ENCODE measurements around the gene JADE1.

JADE1 gene

DNA sequence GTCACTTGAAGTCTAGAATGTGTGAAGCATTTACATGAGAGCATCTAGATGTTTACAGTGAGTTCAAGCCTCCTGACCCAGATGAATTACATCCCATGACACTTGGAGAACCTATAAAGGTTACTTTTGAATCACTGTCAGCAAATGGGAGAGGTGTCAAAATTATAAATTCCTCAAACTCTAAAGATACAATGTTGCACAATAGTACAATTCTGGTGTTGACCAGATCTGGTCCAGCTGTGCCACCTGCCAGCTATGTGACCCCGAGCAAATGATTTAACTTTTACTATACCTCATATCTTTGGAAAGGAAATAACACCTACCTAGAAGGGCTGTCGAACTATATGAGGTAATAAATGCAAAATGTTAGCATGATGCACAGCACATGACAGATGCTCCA is 69.8 kb downstream of the JADE1 start:
- no peak for DNase-seq

DNA sequence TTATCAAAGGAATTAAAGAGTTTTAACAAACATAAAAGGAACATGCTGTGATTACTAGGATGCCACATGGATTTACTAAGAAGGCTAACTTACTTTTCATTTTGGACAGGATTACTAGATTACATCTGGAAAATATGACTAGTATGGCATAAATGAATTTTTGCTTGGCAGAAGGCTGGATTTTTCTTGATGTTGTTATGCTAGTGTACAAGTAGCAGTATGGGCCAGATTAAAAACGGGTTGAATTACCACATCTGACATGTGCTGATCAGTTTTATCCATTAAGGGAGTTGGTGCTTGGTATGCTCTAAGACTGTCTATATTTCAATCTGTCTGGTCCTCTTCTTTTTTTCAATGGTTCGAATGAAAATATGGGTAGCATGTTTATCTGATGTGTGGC is 70.5 kb downstream of the JADE1 start:
- no peak for DNase-seq

DNA sequence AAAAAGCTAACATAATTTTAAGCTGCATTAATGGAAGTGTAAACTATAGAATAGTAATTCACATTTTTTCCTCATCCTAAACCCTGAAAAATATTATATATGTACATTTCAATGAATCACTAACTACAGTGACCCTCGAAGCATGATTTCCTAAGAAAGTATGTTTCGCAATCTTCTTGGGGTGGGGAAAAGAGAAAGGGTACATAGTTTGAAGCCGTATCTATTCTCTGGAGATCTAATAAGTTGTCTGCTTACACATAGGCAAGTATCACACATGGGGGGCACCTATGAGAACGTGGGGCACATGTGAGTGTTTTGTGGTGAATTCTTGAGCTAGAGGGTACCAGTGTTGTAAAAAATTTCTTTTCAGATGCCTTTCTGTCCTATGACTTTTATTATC is 71.2 kb downstream of the JADE1 start:
- no peak for DNase-seq

DNA sequence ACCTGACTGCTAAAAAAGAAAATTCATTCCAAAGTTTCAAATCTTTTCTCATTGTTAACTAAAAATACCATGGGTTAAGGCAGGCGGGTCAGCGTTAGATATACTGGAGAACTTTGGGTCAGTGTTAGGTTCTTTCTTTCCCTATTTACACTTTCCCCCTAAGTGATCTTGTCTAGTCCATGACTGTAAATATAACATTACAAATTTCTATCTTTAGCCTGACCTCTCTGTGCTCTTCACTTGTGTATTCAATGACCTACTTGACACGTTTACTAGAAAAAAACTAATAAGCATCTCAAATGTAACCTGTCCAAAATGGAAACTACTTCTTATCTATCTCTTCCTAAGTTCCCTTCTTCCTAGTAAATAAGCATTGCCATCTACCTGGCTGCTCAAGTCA is 95.3 kb downstream of the JADE1 start:
- no peak for DNase-seq

DNA sequence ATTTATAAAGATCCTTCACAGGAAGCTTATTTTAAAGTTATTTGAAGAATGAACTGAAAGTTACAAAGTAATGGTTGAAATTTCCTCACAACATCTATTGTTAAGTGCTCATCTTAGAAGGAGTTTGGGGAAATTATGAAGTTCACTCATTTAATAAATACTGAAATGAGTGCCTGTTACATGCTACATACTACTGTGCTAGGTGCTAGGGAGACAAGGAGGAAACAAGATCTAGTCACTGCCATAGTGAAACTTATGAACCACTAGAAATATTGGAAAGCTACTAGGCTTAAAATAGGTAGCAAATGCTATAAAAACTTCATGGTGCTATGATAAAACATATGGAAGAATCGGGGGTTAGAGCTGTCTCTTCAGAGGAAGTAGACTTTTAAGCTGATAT is 97.1 kb downstream of the JADE1 start:
- no peak for DNase-seq

DNA sequence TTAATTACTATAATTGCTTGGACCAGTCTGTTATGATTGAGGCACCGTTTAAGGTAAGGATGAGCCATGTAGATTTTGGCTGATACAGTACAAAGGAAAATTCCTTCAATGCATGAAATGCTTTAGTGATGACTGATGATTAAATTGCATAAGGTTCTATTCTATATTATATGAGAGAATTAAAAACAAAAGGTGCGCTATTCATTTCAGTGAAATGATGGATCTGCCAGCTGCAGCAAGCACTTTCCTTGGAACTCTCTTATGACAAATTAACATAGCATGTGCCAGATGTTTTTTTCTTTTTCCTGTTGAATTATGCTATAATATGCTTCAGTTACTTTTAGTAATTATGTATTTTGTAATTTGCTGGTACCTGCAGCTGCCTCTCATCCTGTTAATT is 98.5 kb downstream of the JADE1 start:
- DNase-seq: no peak

DNA sequence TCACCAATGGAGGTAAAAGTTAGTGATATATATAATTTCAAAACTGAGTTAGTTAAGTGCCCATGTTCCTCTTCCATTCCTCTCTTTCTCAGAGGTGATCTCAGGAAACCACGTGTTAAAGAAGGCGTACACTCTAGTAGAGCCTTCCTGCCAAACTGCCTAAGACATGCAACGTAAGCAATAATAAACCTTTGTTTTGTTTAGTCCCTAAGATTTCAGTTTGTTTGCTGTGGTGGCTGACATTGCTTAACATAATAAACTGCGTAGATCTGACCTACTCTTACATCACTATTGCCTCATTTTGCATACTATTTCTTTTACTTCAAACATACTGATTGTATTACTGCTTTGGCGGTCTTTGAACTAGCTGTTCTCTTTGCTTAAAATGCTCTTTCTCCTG is 99.2 kb downstream of the JADE1 start:
- DNase-seq: no peak

DNA sequence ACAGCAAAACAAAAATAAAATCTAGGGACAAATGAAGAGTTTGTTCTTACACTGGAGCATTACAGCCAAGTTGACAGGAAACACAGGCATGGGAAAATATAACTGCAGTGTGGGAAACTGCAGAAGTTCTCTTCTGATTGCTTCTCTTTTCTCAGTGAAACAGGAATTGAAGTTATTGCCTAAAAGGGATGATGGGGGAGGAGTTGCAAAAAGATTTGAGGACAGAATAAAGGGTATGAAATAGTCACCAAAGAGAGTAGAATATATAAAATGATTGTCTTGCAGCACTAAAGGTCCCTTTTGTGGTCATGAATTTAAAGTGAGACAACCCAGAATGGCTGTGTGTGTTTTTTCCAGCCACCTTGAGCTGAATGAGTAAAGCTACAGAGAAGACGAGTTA is 103.7 kb downstream of the JADE1 start:
- no peak for DNase-seq

DNA sequence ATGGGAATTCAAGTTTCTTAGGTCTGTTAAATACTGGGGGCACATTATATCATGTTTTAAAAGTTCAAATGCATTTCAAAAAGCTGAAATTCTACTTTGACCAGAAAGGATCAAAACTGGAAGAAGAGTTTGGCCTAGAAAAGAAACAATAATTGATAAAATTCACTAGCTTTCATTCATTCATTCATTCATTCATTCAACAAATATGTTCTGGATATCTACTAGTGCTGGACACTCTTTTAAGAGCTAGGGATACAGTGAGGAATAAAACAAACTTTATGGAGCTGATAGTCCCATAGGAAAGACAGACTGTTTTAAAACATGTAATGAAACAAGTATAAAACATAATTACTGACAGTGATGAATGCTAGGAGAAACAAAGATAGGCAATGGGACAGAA is 106.0 kb downstream of the JADE1 start:
- no peak for DNase-seq

DNA sequence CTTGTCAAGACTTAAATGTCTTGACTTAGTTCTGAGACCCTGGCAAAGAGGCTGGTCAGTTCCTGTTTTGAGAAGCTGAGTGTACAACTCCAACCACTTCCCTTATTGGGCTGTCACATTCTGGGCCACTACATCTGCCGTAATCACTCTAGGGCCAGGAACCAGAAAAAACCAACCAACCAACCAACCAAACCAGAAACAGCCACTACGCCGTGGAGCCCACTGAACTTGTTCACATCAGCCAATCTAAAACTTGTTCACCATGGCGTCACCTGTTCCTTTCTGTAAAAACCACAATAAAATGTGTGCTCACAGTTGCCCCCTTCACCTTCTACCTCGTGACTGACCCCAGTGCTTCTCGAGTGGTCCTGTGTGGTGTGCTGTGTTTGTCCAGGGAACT is 107.3 kb downstream of the JADE1 start:
- no peak for DNase-seq

DNA sequence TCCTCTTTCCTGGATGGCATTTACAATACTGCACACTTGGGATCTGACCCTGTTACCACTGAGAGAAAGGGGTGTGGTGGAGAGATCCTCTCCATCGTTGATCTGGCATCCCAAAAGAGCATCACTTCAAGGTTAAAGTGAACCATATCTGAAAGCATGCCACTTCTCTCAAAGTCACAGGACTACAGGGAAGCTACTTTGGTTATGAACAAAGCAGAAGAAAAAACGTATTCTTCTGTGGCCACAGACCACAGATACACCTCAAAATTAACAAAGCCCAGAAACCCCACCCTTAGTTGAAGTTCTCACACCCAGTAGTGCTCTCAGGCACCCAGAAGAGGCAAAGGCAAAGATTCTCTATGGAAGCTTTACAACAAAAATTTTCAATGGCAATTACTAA is 108.3 kb downstream of the JADE1 start:
- DNase-seq: no peak

DNA sequence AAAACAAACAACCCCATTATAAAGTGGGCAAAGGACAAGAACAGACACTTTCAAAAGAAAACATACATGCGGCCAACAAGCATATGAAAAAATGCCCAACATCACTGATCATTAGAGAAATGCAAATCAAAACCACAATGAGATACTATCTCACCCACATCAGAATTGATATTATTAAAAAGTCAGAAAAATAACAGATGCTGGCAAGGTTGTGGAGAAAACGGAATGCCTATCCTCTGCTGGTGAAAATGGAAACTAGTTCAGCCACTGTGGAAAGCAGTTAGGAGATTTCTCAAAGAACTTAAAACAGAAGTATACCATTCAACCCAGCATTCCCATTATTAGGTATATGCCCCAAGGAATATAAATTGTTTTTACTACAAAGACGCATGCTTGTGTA is 112.5 kb downstream of the JADE1 start:
- no peak for DNase-seq
